Thymus (tissue), 11 donors: ENCODE results near the gene MAT1A. TPM values are rescaled to one million over a fixed set of nuclear protein-coding genes. Genes with fewer than 3 reads are reported as not detected.

Experiments
- DNase-seq, 9 donors: peaks; one replicate each; pipeline ENCODE4 v3.0.0-alpha.2; 2013; ENCODE audit warnings: low spot score in 9 of 9, low read depth in 6 of 9, missing footprints in 1 of 9
- H3K27ac ChIP-seq, 2 donors: one replicate each; pipeline ENCODE4 v1.5.1; 2013; ENCODE audit warnings: control low read depth in 1 of 2, low read depth in 1 of 2, low read length in 1 of 2, mild to moderate bottlenecking in 1 of 2, moderate library complexity in 1 of 2
- H3K27me3 ChIP-seq, 2 donors: one replicate each; pipeline ENCODE4 v1.5.1; 2013; ENCODE audit warnings: low read length in 1 of 2; ENCODE audit not compliant: control insufficient read depth in 2 of 2, insufficient read depth in 1 of 2
- H3K36me3 ChIP-seq, 2 donors: one replicate each; pipeline ENCODE4 v1.5.1; 2013; ENCODE audit warnings: low read length in 1 of 2, mild to moderate bottlenecking in 1 of 2, moderate library complexity in 1 of 2; ENCODE audit not compliant: control insufficient read depth in 2 of 2, insufficient read depth in 2 of 2
- H3K4me1 ChIP-seq, 2 donors: one replicate each; pipeline ENCODE4 v1.5.1; 2013; ENCODE audit warnings: low read length in 2 of 2; ENCODE audit not compliant: control insufficient read depth in 2 of 2, insufficient read depth in 2 of 2
- H3K4me3 ChIP-seq, 2 donors: one replicate each; pipeline ENCODE4 v1.5.1; 2013; ENCODE audit warnings: low read length in 2 of 2, control low read depth in 1 of 2, mild to moderate bottlenecking in 1 of 2
- H3K9me3 ChIP-seq, 2 donors: one replicate each; pipeline ENCODE4 v1.5.1; 2013; ENCODE audit warnings: low read length in 1 of 2, mild to moderate bottlenecking in 1 of 2; ENCODE audit not compliant: control insufficient read depth in 2 of 2, insufficient read depth in 1 of 2
- WGBS: extraction: QIAGEN DNeasy Blood & Tissue Kit; methylation state at CpG from one replicate; pipeline ENCODE4 v1.1.7; 2013; 5-methylcytosine and 5-hydroxymethylcytosine counted together
- polyA plus RNA-seq: library from polyadenylated mRNA; stranded (reverse); fragments of 200-250 nt; gene quantifications from one replicate; pipeline ENCODE4 v1.2.3, GENCODE V29; 2013
- total RNA-seq: library from RNA; stranded (reverse); fragments of 120-200 nt; gene quantifications from one replicate; pipeline ENCODE4 v1.2.4, GENCODE V29; 2013
- donor health status: healthy.

MAT1A gene
- total and polyA plus RNA-seq, 2 donors, result 0.38 to 0.46 TPM

GRCh38 chr10:80288849-80289248 is 609 bp downstream of the MAT1A start:
- peaks cover 0 to 9% of the 10 kb centered on the region in 2 donors for H3K4me1 ChIP-seq
- no peak overlapping the region for H3K27ac ChIP-seq
- H3K9me3 ChIP-seq, result no peaks in the 10 kb centered on the region
- H3K4me3 ChIP-seq, result no peak overlapping the region
- WGBS, result 97% methylated on average over 5 of the region's 5 CpGs
- H3K36me3 ChIP-seq, result no peaks in the 10 kb centered on the region
- H3K27me3 ChIP-seq, result no peaks in the 10 kb centered on the region
- DNase-seq, result no peak

- no peak overlapping the region for H3K27ac ChIP-seq
- H3K4me1 ChIP-seq, result peaks cover 0 to 3% of the 10 kb centered on the region in 2 donors
- no peaks in the 10 kb centered on the region for H3K27me3 ChIP-seq
- DNase-seq, result no peak
- H3K9me3 ChIP-seq, result no peaks in the 10 kb centered on the region
- no peak overlapping the region for H3K4me3 ChIP-seq
- H3K36me3 ChIP-seq, result no peaks in the 10 kb centered on the region
- WGBS, result 97% methylated on average over 1 of the region's 1 CpG
Measured at GRCh38 chr10:80284522-80284921, 4.9 kb downstream of the MAT1A start.

- no peak overlapping the region for H3K27ac ChIP-seq
- no peaks in the 10 kb centered on the region for H3K36me3 ChIP-seq
- WGBS, result 97% methylated on average over 14 of the region's 14 CpGs
- DNase-seq, result no peak
- no peaks in the 10 kb centered on the region for H3K9me3 ChIP-seq
- H3K27me3 ChIP-seq, result no peaks in the 10 kb centered on the region
- no peak overlapping the region for H3K4me3 ChIP-seq
- no peaks in the 10 kb centered on the region for H3K4me1 ChIP-seq
Measured at GRCh38 chr10:80283536-80284199, 5.8 kb downstream of the MAT1A start.

GRCh38 chr10:80283119-80283518 is 6.3 kb downstream of the MAT1A start:
- no peak for DNase-seq
- no peak overlapping the region for H3K27ac ChIP-seq
- no peaks in the 10 kb centered on the region for H3K36me3 ChIP-seq

GRCh38 chr10:80281784-80282765 is 7.4 kb downstream of the MAT1A start:
- Histone ChIP-seq H3K9me3 (no peaks in the 10 kb centered on the region), H3K4me3 (no peak overlapping the region), H3K36me3 (no peaks in the 10 kb centered on the region), H3K27ac (no peak overlapping the region), H3K27me3 (no peaks in the 10 kb centered on the region), H3K4me1 (no peaks in the 10 kb centered on the region)
- DNase-seq, result no peak
- WGBS, result 88% methylated on average over 9 of the region's 9 CpGs

More at GRCh38 chr10:80283119-80283518, 6.3 kb downstream of the MAT1A start:
- no peaks in the 10 kb centered on the region for H3K4me1 ChIP-seq
- no peaks in the 10 kb centered on the region for H3K9me3 ChIP-seq
- WGBS, result 97% methylated on average over 4 of the region's 4 CpGs
- H3K4me3 ChIP-seq, result no peak overlapping the region
- no peaks in the 10 kb centered on the region for H3K27me3 ChIP-seq

GRCh38 chr10:80281292-80281691 is 8.2 kb downstream of the MAT1A start:
- Histone ChIP-seq H3K36me3 (no peaks in the 10 kb centered on the region), H3K27ac (no peak overlapping the region), H3K9me3 (no peaks in the 10 kb centered on the region), H3K27me3 (no peaks in the 10 kb centered on the region), H3K4me1 (no peaks in the 10 kb centered on the region), H3K4me3 (no peak overlapping the region)
- WGBS, result 83% methylated on average over 6 of the region's 6 CpGs
- DNase-seq, result no peak

- DNase-seq, result no peak
- H3K9me3 ChIP-seq, result no peaks in the 10 kb centered on the region
- 97% methylated on average over 23 of the region's 23 CpGs for WGBS
- no peak overlapping the region for H3K27ac ChIP-seq
- H3K27me3 ChIP-seq, result no peaks in the 10 kb centered on the region
- no peaks in the 10 kb centered on the region for H3K4me1 ChIP-seq
- no peaks in the 10 kb centered on the region for H3K36me3 ChIP-seq
- no peak overlapping the region for H3K4me3 ChIP-seq
Measured at GRCh38 chr10:80280071-80280800, 9.2 kb downstream of the MAT1A start.

- no peaks in the 10 kb centered on the region for H3K27me3 ChIP-seq
- no peak for DNase-seq
- 95% methylated on average over 5 of the region's 5 CpGs for WGBS
Measured at GRCh38 chr10:80279146-80279545, 10.3 kb downstream of the MAT1A start.

GRCh38 chr10:80278480-80278879 is 11.0 kb downstream of the MAT1A start:
- Histone ChIP-seq H3K4me3 (no peak overlapping the region), H3K27ac (no peak overlapping the region), H3K36me3 (no peaks in the 10 kb centered on the region), H3K27me3 (no peaks in the 10 kb centered on the region), H3K4me1 (no peaks in the 10 kb centered on the region), H3K9me3 (no peaks in the 10 kb centered on the region)
- WGBS, result 96% methylated on average over 5 of the region's 5 CpGs
- DNase-seq, result no peak

More at GRCh38 chr10:80279146-80279545, 10.3 kb downstream of the MAT1A start:
- no peak overlapping the region for H3K4me3 ChIP-seq
- H3K36me3 ChIP-seq, result no peaks in the 10 kb centered on the region
- no peak overlapping the region for H3K27ac ChIP-seq
- no peaks in the 10 kb centered on the region for H3K9me3 ChIP-seq
- H3K4me1 ChIP-seq, result no peaks in the 10 kb centered on the region
